ENCODE measurements around the gene GNAQ.

Gene GNAQ

GRCh38 chr9:77839459-77840140 is 192.0 kb downstream of the GNAQ start:
- Mint-ChIP-seq H3K36me3 (no peaks in the 10 kb centered on the region), H3K4me3 (no peak overlapping the region), H3K27me3 (no peaks in the 10 kb centered on the region), H3K9me3 (no peaks in the 10 kb centered on the region), H3K27ac (no peak overlapping the region), H3K4me1 (peaks cover 5% of the 10 kb centered on the region)
- DNase-seq: no peak
- CTCF ChIA-PET: no interaction called here

GRCh38 chr9:77838986-77839385 is 192.6 kb downstream of the GNAQ start:
- no peaks in the 10 kb centered on the region for H3K27me3 Mint-ChIP-seq
- H3K4me1 Mint-ChIP-seq: peaks cover 5% of the 10 kb centered on the region
- H3K36me3 Mint-ChIP-seq: no peaks in the 10 kb centered on the region
- no peaks in the 10 kb centered on the region for H3K9me3 Mint-ChIP-seq
- DNase-seq: no peak
- CTCF ChIA-PET: no interaction called here
- no peak overlapping the region for H3K4me3 Mint-ChIP-seq
- no peak overlapping the region for H3K27ac Mint-ChIP-seq

- Mint-ChIP-seq H3K4me3 (no peak overlapping the region), H3K27me3 (no peaks in the 10 kb centered on the region), H3K4me1 (no peaks in the 10 kb centered on the region), H3K27ac (no peak overlapping the region), H3K36me3 (peaks cover 2% of the 10 kb centered on the region), H3K9me3 (no peaks in the 10 kb centered on the region)
- no peak for DNase-seq
- CTCF ChIA-PET: no interaction called here
These were observed 196.6 kb downstream of the GNAQ start for GRCh38 chr9:77834898-77835488.

GRCh38 chr9:77833561-77834429 is 197.8 kb downstream of the GNAQ start:
- Mint-ChIP-seq H3K27me3 (no peaks in the 10 kb centered on the region), H3K36me3 (peaks cover 2% of the 10 kb centered on the region), H3K9me3 (no peaks in the 10 kb centered on the region), H3K4me3 (no peak overlapping the region), H3K4me1 (no peaks in the 10 kb centered on the region), H3K27ac (no peak overlapping the region)
- CTCF ChIA-PET: interaction anchor here (0.8 kb wide), 1 partner anchor 344 kb away, joined by 4 read pairs; no protein-coding TSS in a partner anchor
- DNase-seq: no peak

- Mint-ChIP-seq H3K36me3 (peaks cover 2% of the 10 kb centered on the region), H3K4me1 (peaks cover 7% of the 10 kb centered on the region), H3K9me3 (no peaks in the 10 kb centered on the region), H3K27me3 (no peaks in the 10 kb centered on the region), H3K27ac (no peak overlapping the region), H3K4me3 (no peak overlapping the region)
- CTCF ChIA-PET: no interaction called here
- no peak for DNase-seq
These were observed 199.0 kb downstream of the GNAQ start for GRCh38 chr9:77832639-77833038.

GRCh38 chr9:77831781-77832180 is 199.8 kb downstream of the GNAQ start:
- no peak for DNase-seq
- H3K36me3 Mint-ChIP-seq: peaks cover 4% of the 10 kb centered on the region
- no peak overlapping the region for H3K4me3 Mint-ChIP-seq
- H3K9me3 Mint-ChIP-seq: no peaks in the 10 kb centered on the region
- H3K27ac Mint-ChIP-seq: no peak overlapping the region
- H3K27me3 Mint-ChIP-seq: no peaks in the 10 kb centered on the region
- H3K4me1 Mint-ChIP-seq: peaks cover 16% of the 10 kb centered on the region
- CTCF ChIA-PET: interaction anchor here (0.7 kb wide), 1 partner anchor 186 kb away, joined by 3 read pairs; no protein-coding TSS in a partner anchor

GRCh38 chr9:77830618-77831285 is 200.9 kb downstream of the GNAQ start:
- Mint-ChIP-seq H3K27ac (no peak overlapping the region), H3K27me3 (no peaks in the 10 kb centered on the region), H3K9me3 (no peaks in the 10 kb centered on the region), H3K4me3 (no peak overlapping the region), H3K4me1 (peaks cover 23% of the 10 kb centered on the region), H3K36me3 (peaks cover 4% of the 10 kb centered on the region)
- DNase-seq: no peak
- CTCF ChIA-PET: no interaction called here

GRCh38 chr9:77829420-77829819 is 202.2 kb downstream of the GNAQ start:
- Mint-ChIP-seq H3K4me1 (peaks cover 23% of the 10 kb centered on the region), H3K4me3 (no peak overlapping the region)

GRCh38 chr9:77827104-77827784 is 204.4 kb downstream of the GNAQ start:
- DNase-seq: no peak
- Mint-ChIP-seq H3K4me1 (peaks cover 23% of the 10 kb centered on the region), H3K9me3 (no peaks in the 10 kb centered on the region), H3K27me3 (no peaks in the 10 kb centered on the region), H3K36me3 (peaks cover 9% of the 10 kb centered on the region), H3K4me3 (peak overlapping the region; percentile 53), H3K27ac (peak overlapping the region; percentile 81)
- CTCF ChIA-PET: interaction anchor here (0.6 to 1.4 kb wide), 2 partner anchors 14 to 399 kb away, joined by 3 to 11 read pairs; no protein-coding TSS in a partner anchor

More at GRCh38 chr9:77829420-77829819, 202.2 kb downstream of the GNAQ start:
- Mint-ChIP-seq H3K27me3 (no peaks in the 10 kb centered on the region), H3K36me3 (peaks cover 7% of the 10 kb centered on the region), H3K9me3 (no peaks in the 10 kb centered on the region), H3K27ac (no peak overlapping the region)
- DNase-seq: no peak
- CTCF ChIA-PET: no interaction called here

GRCh38 chr9:77826621-77827020 is 205.0 kb downstream of the GNAQ start:
- no peak overlapping the region for H3K27ac Mint-ChIP-seq
- H3K4me3 Mint-ChIP-seq: no peak overlapping the region
- no peaks in the 10 kb centered on the region for H3K27me3 Mint-ChIP-seq
- CTCF ChIA-PET: interaction anchor here (1.4 kb wide), 1 partner anchor 15 kb away, joined by 11 read pairs; no protein-coding TSS in a partner anchor
- no peaks in the 10 kb centered on the region for H3K9me3 Mint-ChIP-seq
- peaks cover 7% of the 10 kb centered on the region for H3K36me3 Mint-ChIP-seq
- no peak for DNase-seq
- peaks cover 23% of the 10 kb centered on the region for H3K4me1 Mint-ChIP-seq

GRCh38 chr9:77826116-77826515 is 205.5 kb downstream of the GNAQ start:
- no peak for DNase-seq
- Mint-ChIP-seq H3K27ac (no peak overlapping the region), H3K27me3 (no peaks in the 10 kb centered on the region), H3K9me3 (no peaks in the 10 kb centered on the region), H3K4me1 (peaks cover 23% of the 10 kb centered on the region), H3K4me3 (no peak overlapping the region), H3K36me3 (peaks cover 7% of the 10 kb centered on the region)
- CTCF ChIA-PET: no interaction called here

GRCh38 chr9:77825361-77825760 is 206.2 kb downstream of the GNAQ start:
- Mint-ChIP-seq H3K4me1 (peaks cover 27% of the 10 kb centered on the region), H3K9me3 (no peaks in the 10 kb centered on the region), H3K27ac (no peak overlapping the region), H3K36me3 (peaks cover 7% of the 10 kb centered on the region), H3K27me3 (no peaks in the 10 kb centered on the region), H3K4me3 (no peak overlapping the region)
- CTCF ChIA-PET: no interaction called here
- no peak for DNase-seq

- DNase-seq: no peak
- no peak overlapping the region for H3K27ac Mint-ChIP-seq
- no peaks in the 10 kb centered on the region for H3K9me3 Mint-ChIP-seq
- no peaks in the 10 kb centered on the region for H3K27me3 Mint-ChIP-seq
- H3K36me3 Mint-ChIP-seq: peaks cover 12% of the 10 kb centered on the region
- peaks cover 17% of the 10 kb centered on the region for H3K4me1 Mint-ChIP-seq
- H3K4me3 Mint-ChIP-seq: no peak overlapping the region
- CTCF ChIA-PET: no interaction called here
These were observed 211.2 kb downstream of the GNAQ start for GRCh38 chr9:77820293-77820954.

Data from activated naive CD4-positive, alpha-beta T cell treated with anti-CD3 and anti-CD28 coated beads, Interleukin-2, amount 10 ng/mL, durations not matched to agents 7 days and 5 days (primary cell).